Natural killer cell (primary cell): ENCODE measurements around the gene PLA2G4A. TPM values are rescaled to one million over a fixed set of nuclear protein-coding genes. Genes with fewer than 3 reads are reported as not detected.

Source experiments
- ATAC-seq, 3 donors: fragments of 150-1000 bp in 2 of 3; fragments of 200-7000 bp in 1 of 3; cut with Tn5 transposase; 1 replicate in 1 of 3; 2 replicates in 2 of 3; pipeline ENCODE4 v1.10.0; 2021; ENCODE audit warnings: mild to moderate bottlenecking in 2 of 3, moderate library complexity in 2 of 3
- DNase-seq, 2 donors: peaks; one replicate each; pipeline versions ENCODE4 v3.0.0 to v3.0.0-alpha.2; 2013 to 2021; ENCODE audit warnings: mixed read lengths in 1 of 2
- H3K27ac ChIP-seq: one replicate; pipeline ENCODE4 v1.5.1; 2013; ENCODE audit warnings: mild to moderate bottlenecking, low read length
- H3K27me3 ChIP-seq: one replicate; pipeline ENCODE4 v1.6.1; 2013; ENCODE audit warnings: low read length; ENCODE audit not compliant: control insufficient read depth, insufficient read depth
- H3K36me3 ChIP-seq: one replicate; pipeline ENCODE4 v1.6.1; 2013; ENCODE audit warnings: low read length; ENCODE audit not compliant: control insufficient read depth, insufficient read depth
- H3K4me1 ChIP-seq: one replicate; pipeline ENCODE4 v1.6.1; 2013; ENCODE audit warnings: low read length; ENCODE audit not compliant: control insufficient read depth, insufficient read depth
- H3K4me3 ChIP-seq: one replicate; pipeline ENCODE4 v1.5.1; 2013; ENCODE audit warnings: low read length
- H3K9me3 ChIP-seq: one replicate; pipeline ENCODE4 v1.6.1; 2013; ENCODE audit warnings: low read length; ENCODE audit not compliant: control insufficient read depth, insufficient read depth
- H3K27ac Mint-ChIP-seq, 2 donors: one replicate each; pipeline ENCODE4 v1.8.0; 2022; ENCODE audit warnings: mild to moderate bottlenecking in 2 of 2, mixed read lengths in 2 of 2, moderate library complexity in 1 of 2
- H3K27me3 Mint-ChIP-seq, 2 donors: one replicate each; pipeline ENCODE4 v1.8.0; 2022; ENCODE audit warnings: low read depth in 2 of 2, mixed read lengths in 2 of 2
- H3K36me3 Mint-ChIP-seq: one replicate; pipeline ENCODE4 v1.8.0; 2022; ENCODE audit warnings: mixed read lengths
- H3K4me1 Mint-ChIP-seq, 2 donors: one replicate each; pipeline ENCODE4 v1.8.0; 2022; ENCODE audit warnings: mixed read lengths in 2 of 2
- H3K4me3 Mint-ChIP-seq: one replicate; pipeline ENCODE4 v1.8.0; 2022; ENCODE audit warnings: mild to moderate bottlenecking, moderate library complexity, mixed read lengths
- H3K9me3 Mint-ChIP-seq, 2 donors: one replicate each; pipeline ENCODE4 v1.8.0; 2022; ENCODE audit warnings: mixed read lengths in 2 of 2
- CTCF ChIP-seq: fragments of 200-600 bp; IDR thresholded peaks from one replicate; pipeline ENCODE4 v1.8.0; 2022; ENCODE audit warnings: antibody characterized with exemption
- WGBS: methylation state at CpG from one replicate; pipeline ENCODE4 v1.1.7; 2013; ENCODE audit warnings: missing lambda C conversion rate; ENCODE audit not compliant: insufficient coverage; 5-methylcytosine and 5-hydroxymethylcytosine counted together
- intact Hi-C: fragments of 100-400 bp; cut with micrococcal nuclease; formaldehyde crosslinking; loops from one replicate; pipeline ENCODE4 v1.14.2; 2022
- total RNA-seq, 4 donors: library from RNA; stranded (reverse); fragments of 120-200 nt in 1 of 4; gene quantifications; one replicate each; pipeline versions ENCODE4 v1.2.3 to v1.2.4, GENCODE V29; 2013 to 2022

The PLA2G4A gene
- total RNA-seq, 3 donors from 2014 or later (not counting 1 experiment from before 2014, with no cell fraction given) = 0.33 to 1.3 (median 0.45) TPM

GRCh38 chr1:186848509-186849130, 19.9 kb downstream of the PLA2G4A start:
- no peaks in the 10 kb centered on the region for H3K36me3 Mint-ChIP-seq
- no peaks in the 10 kb centered on the region for H3K27me3 Mint-ChIP-seq
- Histone ChIP-seq H3K36me3 (no peaks in the 10 kb centered on the region), H3K4me1 (no peaks in the 10 kb centered on the region), H3K27me3 (no peaks in the 10 kb centered on the region), H3K4me3 (no peak overlapping the region), H3K9me3 (no peaks in the 10 kb centered on the region), H3K27ac (no peak overlapping the region)
- H3K9me3 Mint-ChIP-seq = peaks cover 0 to 4% of the 10 kb centered on the region in 2 donors
- H3K4me1 Mint-ChIP-seq = peaks cover 0 to 5% of the 10 kb centered on the region in 2 donors
- intact Hi-C loops = no loop called here
- H3K4me3 Mint-ChIP-seq = no peak overlapping the region
- no peak for ATAC-seq
- TF ChIP-seq CTCF = no peak
- no peak overlapping the region for H3K27ac Mint-ChIP-seq
- no peak for DNase-seq

GRCh38 chr1:186849271-186849671, 20.5 kb downstream of the PLA2G4A start:
- TF ChIP-seq CTCF = no peak
- H3K27ac Mint-ChIP-seq = no peak overlapping the region
- no peaks in the 10 kb centered on the region for H3K27me3 Mint-ChIP-seq
- peaks cover 0 to 5% of the 10 kb centered on the region in 2 donors for H3K4me1 Mint-ChIP-seq
- H3K36me3 Mint-ChIP-seq = no peaks in the 10 kb centered on the region
- H3K27me3 ChIP-seq = no peaks in the 10 kb centered on the region
- H3K4me3 ChIP-seq = no peak overlapping the region
- H3K4me3 Mint-ChIP-seq = no peak overlapping the region
- 67% methylated on average over 5 of the region's 5 CpGs for WGBS
- no peaks in the 10 kb centered on the region for H3K36me3 ChIP-seq
- peaks cover 0 to 4% of the 10 kb centered on the region in 2 donors for H3K9me3 Mint-ChIP-seq
- DNase-seq = no peak
- no peak for ATAC-seq
- no peaks in the 10 kb centered on the region for H3K4me1 ChIP-seq
- H3K9me3 ChIP-seq = no peaks in the 10 kb centered on the region
- intact Hi-C loops = no loop called here
- no peak overlapping the region for H3K27ac ChIP-seq

- H3K4me3 Mint-ChIP-seq = no peak overlapping the region
- no peak overlapping the region for H3K27ac Mint-ChIP-seq
- H3K9me3 ChIP-seq = no peaks in the 10 kb centered on the region
- H3K4me3 ChIP-seq = no peak overlapping the region
- no peak for DNase-seq
- peaks cover 0 to 5% of the 10 kb centered on the region in 2 donors for H3K4me1 Mint-ChIP-seq
- no peaks in the 10 kb centered on the region for H3K36me3 ChIP-seq
- intact Hi-C loops = no loop called here
- no peak for ATAC-seq
- no peak overlapping the region for H3K27ac ChIP-seq
- peaks cover 0 to 4% of the 10 kb centered on the region in 2 donors for H3K9me3 Mint-ChIP-seq
- no peaks in the 10 kb centered on the region for H3K27me3 ChIP-seq
- no peaks in the 10 kb centered on the region for H3K36me3 Mint-ChIP-seq
- no peaks in the 10 kb centered on the region for H3K27me3 Mint-ChIP-seq
- no peak for TF ChIP-seq CTCF
- H3K4me1 ChIP-seq = no peaks in the 10 kb centered on the region
These were observed 21.1 kb downstream of the PLA2G4A start for GRCh38 chr1:186849826-186850225.

GRCh38 chr1:186854102-186854501, 25.4 kb downstream of the PLA2G4A start:
- Histone ChIP-seq H3K4me3 (no peak overlapping the region), H3K27me3 (no peaks in the 10 kb centered on the region), H3K9me3 (no peaks in the 10 kb centered on the region), H3K36me3 (no peaks in the 10 kb centered on the region), H3K27ac (no peak overlapping the region), H3K4me1 (no peaks in the 10 kb centered on the region)
- intact Hi-C loops = no loop called here
- Mint-ChIP-seq H3K4me3 (no peak overlapping the region), H3K36me3 (no peaks in the 10 kb centered on the region), H3K27me3 (no peaks in the 10 kb centered on the region), H3K27ac (no peak overlapping the region), H3K9me3 (peaks cover 0 to 2% of the 10 kb centered on the region in 2 donors), H3K4me1 (peaks cover 0 to 5% of the 10 kb centered on the region in 2 donors)
- 50% methylated on average over 1 of the region's 4 CpGs for WGBS
- ATAC-seq (no peak), DNase-seq (no peak)
- no peak for TF ChIP-seq CTCF
